ENCODE data around the gene SLC25A21. TPM values are rescaled to one million over a fixed set of nuclear protein-coding genes. Genes with fewer than 3 reads are reported as not detected.

SLC25A21 gene
- total RNA-seq, 1 experiment from 2014 or later, result 2.1 TPM

DNA sequence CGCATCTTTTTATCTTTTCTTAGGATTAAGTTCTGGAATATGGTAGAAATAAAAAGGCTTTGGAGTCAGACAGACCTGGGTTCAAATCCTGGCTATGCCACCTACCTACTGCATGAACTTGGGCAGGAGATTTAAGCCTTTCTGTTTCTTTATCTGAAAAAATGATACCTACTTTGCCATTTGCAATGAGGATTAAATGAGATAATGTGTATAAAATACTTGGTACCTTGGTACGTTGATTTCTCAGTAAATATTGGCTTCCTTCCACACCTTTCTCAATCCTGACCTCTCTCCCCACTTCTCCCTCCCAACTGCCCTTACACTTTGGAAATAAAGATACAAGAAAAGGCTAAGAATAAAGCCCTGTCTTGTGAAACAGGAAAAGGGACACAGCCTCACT lies 338.1 kb downstream of the SLC25A21 start:
- in situ Hi-C loops (cut with HindIII; ENCODE audit: low pct_unique_long_range_greater_than_20kb, low sequenced_read_pairs) (no loop called here), intact Hi-C loops (cut with micrococcal nuclease; ENCODE audit: unreplicated experiment) (no loop called here)
- H3K36me3 ChIP-seq (ENCODE audit: control insufficient read depth, insufficient read depth, low read length), result no peaks in the 10 kb centered on the region
- no TSS peak for BruUV-seq (replicated peaks)
- ATAC-seq (no peak), DNase-seq (ENCODE audit: low read depth, low spot score) (no peak)
- no peaks in the 10 kb centered on the region for H3K4me1 ChIP-seq (ENCODE audit: control insufficient read depth, insufficient read depth, low read length)
- H3K9me3 ChIP-seq (ENCODE audit: control insufficient read depth, insufficient read depth, low read depth, low read length), result no peaks in the 10 kb centered on the region
- H3K4me3 ChIP-seq (ENCODE audit: low read depth in 2 of 2, low read length in 2 of 2), result no peak overlapping the region
- ChIA-PET CTCF (no interaction called here), POLR2A (no interaction called here)
- H3K27me3 ChIP-seq (ENCODE audit: control insufficient read depth, insufficient read depth, low read length), result no peaks in the 10 kb centered on the region
- no peak overlapping the region for H3K27ac ChIP-seq (ENCODE audit: low read length)
- TF ChIP-seq, protein P1, sequence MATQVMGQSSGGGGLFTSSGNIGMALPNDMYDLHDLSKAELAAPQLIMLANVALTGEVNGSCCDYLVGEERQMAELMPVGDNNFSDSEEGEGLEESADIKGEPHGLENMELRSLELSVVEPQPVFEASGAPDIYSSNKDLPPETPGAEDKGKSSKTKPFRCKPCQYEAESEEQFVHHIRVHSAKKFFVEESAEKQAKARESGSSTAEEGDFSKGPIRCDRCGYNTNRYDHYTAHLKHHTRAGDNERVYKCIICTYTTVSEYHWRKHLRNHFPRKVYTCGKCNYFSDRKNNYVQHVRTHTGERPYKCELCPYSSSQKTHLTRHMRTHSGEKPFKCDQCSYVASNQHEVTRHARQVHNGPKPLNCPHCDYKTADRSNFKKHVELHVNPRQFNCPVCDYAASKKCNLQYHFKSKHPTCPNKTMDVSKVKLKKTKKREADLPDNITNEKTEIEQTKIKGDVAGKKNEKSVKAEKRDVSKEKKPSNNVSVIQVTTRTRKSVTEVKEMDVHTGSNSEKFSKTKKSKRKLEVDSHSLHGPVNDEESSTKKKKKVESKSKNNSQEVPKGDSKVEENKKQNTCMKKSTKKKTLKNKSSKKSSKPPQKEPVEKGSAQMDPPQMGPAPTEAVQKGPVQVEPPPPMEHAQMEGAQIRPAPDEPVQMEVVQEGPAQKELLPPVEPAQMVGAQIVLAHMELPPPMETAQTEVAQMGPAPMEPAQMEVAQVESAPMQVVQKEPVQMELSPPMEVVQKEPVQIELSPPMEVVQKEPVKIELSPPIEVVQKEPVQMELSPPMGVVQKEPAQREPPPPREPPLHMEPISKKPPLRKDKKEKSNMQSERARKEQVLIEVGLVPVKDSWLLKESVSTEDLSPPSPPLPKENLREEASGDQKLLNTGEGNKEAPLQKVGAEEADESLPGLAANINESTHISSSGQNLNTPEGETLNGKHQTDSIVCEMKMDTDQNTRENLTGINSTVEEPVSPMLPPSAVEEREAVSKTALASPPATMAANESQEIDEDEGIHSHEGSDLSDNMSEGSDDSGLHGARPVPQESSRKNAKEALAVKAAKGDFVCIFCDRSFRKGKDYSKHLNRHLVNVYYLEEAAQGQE (IDR thresholded peaks at IDR 0.05; ENCODE audit: insufficient read depth in 1 of 2, low read depth in 2 of 2, low read length in 1 of 2), result no peak
- no peak for TF ChIP-seq TCF7L2 (IDR thresholded peaks at IDR 0.05; ENCODE audit: low read depth, low read length)
- TF ChIP-seq, protein P2, sequence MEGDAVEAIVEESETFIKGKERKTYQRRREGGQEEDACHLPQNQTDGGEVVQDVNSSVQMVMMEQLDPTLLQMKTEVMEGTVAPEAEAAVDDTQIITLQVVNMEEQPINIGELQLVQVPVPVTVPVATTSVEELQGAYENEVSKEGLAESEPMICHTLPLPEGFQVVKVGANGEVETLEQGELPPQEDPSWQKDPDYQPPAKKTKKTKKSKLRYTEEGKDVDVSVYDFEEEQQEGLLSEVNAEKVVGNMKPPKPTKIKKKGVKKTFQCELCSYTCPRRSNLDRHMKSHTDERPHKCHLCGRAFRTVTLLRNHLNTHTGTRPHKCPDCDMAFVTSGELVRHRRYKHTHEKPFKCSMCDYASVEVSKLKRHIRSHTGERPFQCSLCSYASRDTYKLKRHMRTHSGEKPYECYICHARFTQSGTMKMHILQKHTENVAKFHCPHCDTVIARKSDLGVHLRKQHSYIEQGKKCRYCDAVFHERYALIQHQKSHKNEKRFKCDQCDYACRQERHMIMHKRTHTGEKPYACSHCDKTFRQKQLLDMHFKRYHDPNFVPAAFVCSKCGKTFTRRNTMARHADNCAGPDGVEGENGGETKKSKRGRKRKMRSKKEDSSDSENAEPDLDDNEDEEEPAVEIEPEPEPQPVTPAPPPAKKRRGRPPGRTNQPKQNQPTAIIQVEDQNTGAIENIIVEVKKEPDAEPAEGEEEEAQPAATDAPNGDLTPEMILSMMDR (IDR thresholded peaks at IDR 0.05), result no peak
- no peak for TF ChIP-seq POLR2AphosphoS5 (IDR thresholded peaks at IDR 0.05; ENCODE audit: low read depth, low read length)
- TF ChIP-seq SIN3A (IDR thresholded peaks at IDR 0.05; ENCODE audit: borderline replicate concordance, insufficient read depth, low read depth, low read length), result no peak

DNA sequence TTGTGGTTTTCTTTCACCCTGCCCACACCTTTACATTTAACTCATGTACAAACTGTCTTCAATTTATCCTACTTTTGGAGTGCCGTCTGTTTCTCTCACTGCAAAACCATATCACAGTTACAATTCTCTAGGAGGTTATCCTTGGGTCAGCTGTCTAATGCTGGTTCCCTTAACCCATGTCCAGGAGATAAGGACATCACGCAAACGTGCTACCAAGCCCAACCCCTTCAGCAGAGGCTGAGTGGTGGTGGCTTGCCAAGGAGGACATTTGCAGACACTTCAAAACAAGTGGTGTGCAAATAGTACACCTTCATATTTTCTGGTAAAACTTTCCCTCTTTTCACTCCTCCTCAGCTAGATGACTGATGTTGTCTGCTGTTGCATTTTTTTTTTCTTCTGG lies 342.9 kb downstream of the SLC25A21 start:
- H3K27ac ChIP-seq (ENCODE audit: low read length), result no peak overlapping the region
- BruUV-seq (replicated peaks), result no TSS peak
- no peaks in the 10 kb centered on the region for H3K4me1 ChIP-seq (ENCODE audit: control insufficient read depth, insufficient read depth, low read length)
- ChIA-PET CTCF (no interaction called here), POLR2A (no interaction called here)
- H3K27me3 ChIP-seq (ENCODE audit: control insufficient read depth, insufficient read depth, low read length), result no peaks in the 10 kb centered on the region
- ATAC-seq (no peak), DNase-seq (ENCODE audit: low read depth, low spot score) (no peak)
- intact Hi-C loops (cut with micrococcal nuclease; ENCODE audit: unreplicated experiment) (no loop called here), in situ Hi-C loops (cut with HindIII; ENCODE audit: low pct_unique_long_range_greater_than_20kb, low sequenced_read_pairs) (no loop called here)
- H3K36me3 ChIP-seq (ENCODE audit: control insufficient read depth, insufficient read depth, low read length), result no peaks in the 10 kb centered on the region
- no peak for TF ChIP-seq SIN3A (IDR thresholded peaks at IDR 0.05; ENCODE audit: borderline replicate concordance, insufficient read depth, low read depth, low read length)
- no peak for TF ChIP-seq POLR2AphosphoS5 (IDR thresholded peaks at IDR 0.05; ENCODE audit: low read depth, low read length)
- TF ChIP-seq, protein P1 (IDR thresholded peaks at IDR 0.05; ENCODE audit: insufficient read depth in 1 of 2, low read depth in 2 of 2, low read length in 1 of 2), result no peak
- no peak for TF ChIP-seq TCF7L2 (IDR thresholded peaks at IDR 0.05; ENCODE audit: low read depth, low read length)
- TF ChIP-seq, protein P2 (IDR thresholded peaks at IDR 0.05), result no peak
- no peak overlapping the region for H3K4me3 ChIP-seq (ENCODE audit: low read depth in 2 of 2, low read length in 2 of 2)
- no peaks in the 10 kb centered on the region for H3K9me3 ChIP-seq (ENCODE audit: control insufficient read depth, insufficient read depth, low read depth, low read length)
